Measurements from ENCODE around the gene PTPRR.

- no peak for TF ChIP-seq CTCF (IDR thresholded peaks at IDR 0.05)
- no peak for TF ChIP-seq POLR2A (IDR thresholded peaks at IDR 0.05)
These were observed 43.6 kb downstream of the PTPRR start for GRCh38 chr12:70876952-70877351.

Measured in heart left ventricle (tissue), 13 donors.